HG03064 (cell line): ENCODE measurements around the gene COPG1.
"Not testable (repeated sequence)": the region's sequence is repeated elsewhere in the genome, so short reads cannot be mapped to it uniquely, and the experiment has no call there.

Experiments
- ATAC-seq: cut with Tn5 transposase; IDR thresholded peaks from one replicate; pipeline ENCODE4 v1.9.1; 2021; ENCODE audit warnings: low read depth; ENCODE audit not compliant: unreplicated experiment

The COPG1 gene

GRCh38 chr3:129249284-129250065 is at the start of gene COPG1:
TSS of gene COPG1 (plus strand) at chr3:129249606. CDS start at chr3:129249710, 104 bp downstream.
- ATAC-seq, result peak; percentile 83

GRCh38 chr3:129204473-129204872 is 44.9 kb upstream of the COPG1 start:
- ATAC-seq, result no peak

GRCh38 chr3:129205109-129205832 is 44.1 kb upstream of the COPG1 start:
- ATAC-seq, result no peak

- no peak for ATAC-seq
Observed at GRCh38 chr3:129207479-129207878, 41.9 kb upstream of the COPG1 start.

- no peak for ATAC-seq
Observed at GRCh38 chr3:129211345-129211744, 38.1 kb upstream of the COPG1 start.

GRCh38 chr3:129211772-129212171 is 37.6 kb upstream of the COPG1 start:
- no peak for ATAC-seq

GRCh38 chr3:129213238-129213637 is 36.2 kb upstream of the COPG1 start:
- ATAC-seq, result no peak

GRCh38 chr3:129218742-129219141 is 30.7 kb upstream of the COPG1 start:
- ATAC-seq, result no peak

- ATAC-seq, result not testable (repeated sequence)
Observed at GRCh38 chr3:129224387-129224786, 25.0 kb upstream of the COPG1 start.

GRCh38 chr3:129224984-129225393 is 24.4 kb upstream of the COPG1 start:
- no peak for ATAC-seq

GRCh38 chr3:129226374-129226773 is 23.0 kb upstream of the COPG1 start:
- ATAC-seq, result no peak

- no peak for ATAC-seq
Observed at GRCh38 chr3:129228891-129229585, 20.4 kb upstream of the COPG1 start.

GRCh38 chr3:129230311-129231019 is 18.9 kb upstream of the COPG1 start:
- ATAC-seq, result no peak

GRCh38 chr3:129231331-129232119 is 17.9 kb upstream of the COPG1 start:
- no peak for ATAC-seq

- ATAC-seq, result peak; percentile 87
Observed at GRCh38 chr3:129233538-129233937, 15.9 kb upstream of the COPG1 start.

- no peak for ATAC-seq
Observed at GRCh38 chr3:129234441-129234840, 15.0 kb upstream of the COPG1 start.

- no peak for ATAC-seq
Observed at GRCh38 chr3:129235344-129235917, 14.0 kb upstream of the COPG1 start.

- ATAC-seq, result no peak
Observed at GRCh38 chr3:129238945-129239705, 10.3 kb upstream of the COPG1 start.

GRCh38 chr3:129239991-129240390 is 9.4 kb upstream of the COPG1 start:
- ATAC-seq, result no peak
